ENCODE data around the gene APLN.

The APLN gene

DNA sequence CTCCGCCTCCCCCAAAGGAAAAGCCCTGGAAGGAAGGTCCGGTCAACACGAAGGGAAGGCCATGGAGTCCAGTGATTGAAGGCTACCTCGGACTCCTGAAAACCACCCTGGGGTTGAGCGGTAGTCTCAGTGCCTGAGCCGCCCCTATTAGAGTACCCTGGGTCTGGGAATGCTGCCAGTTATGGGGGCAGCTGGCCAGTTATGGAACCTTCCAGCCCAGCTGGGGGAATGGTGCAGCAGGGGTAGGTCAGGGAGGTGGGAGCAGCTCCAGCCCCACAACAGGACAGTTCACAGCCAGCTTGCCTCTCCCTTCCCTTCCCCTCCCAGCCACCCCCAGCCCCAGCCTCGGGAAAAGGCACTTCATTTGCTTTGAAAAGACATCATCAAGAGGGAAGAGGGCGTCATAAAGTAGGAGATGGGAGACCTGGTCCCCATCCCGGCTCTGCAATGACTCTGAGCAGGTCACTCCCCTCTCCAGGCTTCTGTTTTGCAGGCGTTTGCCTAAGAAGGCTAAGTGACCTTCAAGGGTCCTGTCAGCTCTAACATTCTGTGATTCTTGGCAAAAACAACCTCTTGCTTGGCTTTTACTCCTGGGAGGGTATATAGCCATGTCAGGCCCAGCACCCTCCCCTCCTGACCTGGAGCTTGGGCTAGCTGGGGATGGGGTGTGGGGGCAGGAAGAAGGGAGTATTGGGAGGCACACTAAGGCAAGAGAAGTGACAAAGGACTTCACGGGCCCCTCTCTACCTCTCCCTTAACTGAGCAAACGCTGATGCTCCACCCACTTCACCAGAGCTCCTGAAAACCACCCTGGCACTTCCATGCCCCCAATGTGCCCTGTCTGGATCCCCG is 8.0 kb downstream of the APLN start:
- no peak for DNase-seq
- Histone ChIP-seq H3K27me3 (no peaks in the 10 kb centered on the region), H3K9me3 (peaks cover 0 to under 1% (median 0%) of the 10 kb centered on the region in 3 donors), H3K27ac (no peak overlapping the region), H3K4me3 (no peak overlapping the region), H3K4me1 (no peaks in the 10 kb centered on the region), H3K36me3 (no peaks in the 10 kb centered on the region)
- TF ChIP-seq, protein P1, sequence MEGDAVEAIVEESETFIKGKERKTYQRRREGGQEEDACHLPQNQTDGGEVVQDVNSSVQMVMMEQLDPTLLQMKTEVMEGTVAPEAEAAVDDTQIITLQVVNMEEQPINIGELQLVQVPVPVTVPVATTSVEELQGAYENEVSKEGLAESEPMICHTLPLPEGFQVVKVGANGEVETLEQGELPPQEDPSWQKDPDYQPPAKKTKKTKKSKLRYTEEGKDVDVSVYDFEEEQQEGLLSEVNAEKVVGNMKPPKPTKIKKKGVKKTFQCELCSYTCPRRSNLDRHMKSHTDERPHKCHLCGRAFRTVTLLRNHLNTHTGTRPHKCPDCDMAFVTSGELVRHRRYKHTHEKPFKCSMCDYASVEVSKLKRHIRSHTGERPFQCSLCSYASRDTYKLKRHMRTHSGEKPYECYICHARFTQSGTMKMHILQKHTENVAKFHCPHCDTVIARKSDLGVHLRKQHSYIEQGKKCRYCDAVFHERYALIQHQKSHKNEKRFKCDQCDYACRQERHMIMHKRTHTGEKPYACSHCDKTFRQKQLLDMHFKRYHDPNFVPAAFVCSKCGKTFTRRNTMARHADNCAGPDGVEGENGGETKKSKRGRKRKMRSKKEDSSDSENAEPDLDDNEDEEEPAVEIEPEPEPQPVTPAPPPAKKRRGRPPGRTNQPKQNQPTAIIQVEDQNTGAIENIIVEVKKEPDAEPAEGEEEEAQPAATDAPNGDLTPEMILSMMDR (IDR thresholded peaks at IDR 0.05) = no peak
- intact Hi-C loops (cut with DNase I; ENCODE audit: low total_unique reads) = no loop called here

DNA sequence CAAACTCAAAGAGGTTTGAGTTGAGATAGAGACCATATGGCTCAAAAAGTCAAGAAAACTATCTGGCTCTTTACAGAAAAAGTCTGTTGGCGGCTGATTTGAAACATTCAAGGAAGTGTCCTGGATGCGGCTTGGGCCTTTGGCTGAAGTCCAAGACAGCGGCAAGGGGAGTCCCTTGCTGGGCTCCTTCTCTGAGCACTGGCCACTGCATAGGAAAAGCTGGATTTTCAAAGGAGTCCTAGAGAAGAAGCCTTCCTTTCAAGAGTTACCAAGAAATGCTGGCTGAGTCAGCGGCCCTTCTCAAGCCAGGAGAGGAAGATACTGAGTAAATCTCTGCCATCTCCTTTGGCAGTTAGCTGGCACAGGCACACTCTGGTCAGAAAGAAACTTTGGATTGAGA is 12.1 kb downstream of the APLN start:
- TF ChIP-seq, protein P1 (IDR thresholded peaks at IDR 0.05) = no peak
- DNase-seq = no peak
- intact Hi-C loops (cut with DNase I; ENCODE audit: low total_unique reads) = no loop called here
- no peaks in the 10 kb centered on the region for H3K4me1 ChIP-seq
- H3K27ac ChIP-seq = no peak overlapping the region
- H3K9me3 ChIP-seq = peaks cover 0 to 10% (median 0%) of the 10 kb centered on the region in 3 donors
- H3K27me3 ChIP-seq = no peaks in the 10 kb centered on the region
- no peak overlapping the region for H3K4me3 ChIP-seq
- no peaks in the 10 kb centered on the region for H3K36me3 ChIP-seq

DNA sequence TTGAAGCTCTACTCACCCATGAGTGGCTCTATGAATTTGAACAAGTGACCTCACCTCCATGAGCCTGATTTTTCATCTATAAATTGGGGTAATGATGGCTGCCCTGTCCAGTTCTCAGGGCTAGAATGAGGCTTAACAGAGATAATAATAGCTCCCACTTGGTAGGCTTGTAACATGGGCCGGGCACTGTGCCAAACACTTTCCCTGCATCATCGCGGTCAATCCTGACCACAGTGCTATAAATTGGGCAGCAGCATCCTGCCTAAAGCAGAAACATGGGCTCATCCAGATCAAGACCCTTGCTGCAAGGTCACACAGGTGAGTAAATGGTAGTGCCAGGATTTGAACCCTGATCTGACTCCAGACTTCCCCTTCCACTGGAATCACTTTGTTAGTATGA is 12.8 kb downstream of the APLN start:
- intact Hi-C loops (cut with DNase I; ENCODE audit: low total_unique reads) = no loop called here
- Histone ChIP-seq H3K27me3 (no peaks in the 10 kb centered on the region), H3K9me3 (peaks cover 0 to 10% (median 0%) of the 10 kb centered on the region in 3 donors), H3K27ac (no peak overlapping the region), H3K4me3 (no peak overlapping the region), H3K36me3 (no peaks in the 10 kb centered on the region), H3K4me1 (no peaks in the 10 kb centered on the region)
- TF ChIP-seq, protein P1 (IDR thresholded peaks at IDR 0.05) = no peak
- DNase-seq = no peak

DNA sequence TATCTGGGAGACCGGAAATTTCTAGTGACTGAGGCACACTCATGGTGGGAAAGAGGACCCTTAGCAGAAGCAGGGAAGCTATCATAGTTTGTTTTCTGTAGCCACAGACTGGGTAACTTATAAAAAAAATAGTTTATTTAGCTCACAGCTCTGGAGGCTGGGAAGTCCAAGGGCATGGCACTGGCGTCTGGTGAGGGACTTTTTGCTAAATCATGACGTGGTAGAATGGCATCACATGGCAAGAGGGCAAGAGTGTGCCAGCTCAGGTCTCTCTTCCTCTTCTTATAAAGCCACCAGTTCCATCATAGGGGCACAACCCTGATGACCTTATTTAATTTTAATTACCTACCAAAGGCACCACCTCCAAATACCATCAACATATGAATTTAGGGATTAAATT is 13.3 kb downstream of the APLN start:
- TF ChIP-seq, protein P1 (IDR thresholded peaks at IDR 0.05) = no peak
- Histone ChIP-seq H3K27me3 (no peaks in the 10 kb centered on the region), H3K9me3 (peaks cover 0 to 10% (median 0%) of the 10 kb centered on the region in 3 donors), H3K4me3 (no peak overlapping the region), H3K27ac (no peak overlapping the region), H3K4me1 (no peaks in the 10 kb centered on the region), H3K36me3 (no peaks in the 10 kb centered on the region)
- intact Hi-C loops (cut with DNase I; ENCODE audit: low total_unique reads) = no loop called here
- DNase-seq = no peak

- H3K4me1 ChIP-seq = no peaks in the 10 kb centered on the region
- H3K27me3 ChIP-seq = no peaks in the 10 kb centered on the region
- H3K4me3 ChIP-seq = no peak overlapping the region
- H3K36me3 ChIP-seq = no peaks in the 10 kb centered on the region
- peaks cover 0 to 10% (median 0%) of the 10 kb centered on the region in 3 donors for H3K9me3 ChIP-seq
- no peak overlapping the region for H3K27ac ChIP-seq
- intact Hi-C loops (cut with DNase I; ENCODE audit: low total_unique reads) = no loop called here
- TF ChIP-seq, protein P1 (IDR thresholded peaks at IDR 0.05) = no peak
- no peak for DNase-seq
Measured at GRCh38 chrX:129640737-129641136, 14.0 kb downstream of the APLN start.
